Colon (tissue), 2 donors: Measurements from ENCODE around the gene ABHD5.

Experiments used
- FAIRE-seq: peaks from 2 replicates; lab custom pipeline; 2012; peaks lifted over from hg19 to GRCh38; lab: Jason Lieb, UNC
- donor health status: control.
- donor health status: control.

Gene ABHD5

GRCh38 chr3:43723121-43723734, 32.5 kb downstream of the ABHD5 start:
- FAIRE-seq, result no peak

- FAIRE-seq, result no peak
These were observed 35.8 kb downstream of the ABHD5 start for GRCh38 chr3:43726521-43726920.

GRCh38 chr3:43727930-43728329, 37.2 kb downstream of the ABHD5 start:
- no peak for FAIRE-seq

GRCh38 chr3:43728476-43728875, 37.7 kb downstream of the ABHD5 start:
- no peak for FAIRE-seq

- FAIRE-seq, result no peak
These were observed 38.2 kb downstream of the ABHD5 start for GRCh38 chr3:43728947-43729346.

GRCh38 chr3:43729707-43730414, 39.1 kb downstream of the ABHD5 start:
- no peak for FAIRE-seq

- no peak for FAIRE-seq
These were observed 42.1 kb downstream of the ABHD5 start for GRCh38 chr3:43732747-43733425.

GRCh38 chr3:43733459-43734384, 43.0 kb downstream of the ABHD5 start:
- FAIRE-seq, result no peak

GRCh38 chr3:43734685-43735084, 43.9 kb downstream of the ABHD5 start:
- FAIRE-seq, result no peak

- no peak for FAIRE-seq
These were observed 44.9 kb downstream of the ABHD5 start for GRCh38 chr3:43735618-43736017.

GRCh38 chr3:43736558-43737440, 46.1 kb downstream of the ABHD5 start:
- peak; percentile 45 for FAIRE-seq

GRCh38 chr3:43738305-43738704, 47.6 kb downstream of the ABHD5 start:
- FAIRE-seq, result no peak

- peak; percentile 71 for FAIRE-seq
These were observed 52.2 kb downstream of the ABHD5 start for GRCh38 chr3:43742920-43743319.

- FAIRE-seq, result no peak
These were observed 56.9 kb downstream of the ABHD5 start for GRCh38 chr3:43747641-43748040.

GRCh38 chr3:43748179-43748578, 57.4 kb downstream of the ABHD5 start:
- no peak for FAIRE-seq

GRCh38 chr3:43748645-43749044, 57.9 kb downstream of the ABHD5 start:
- FAIRE-seq, result no peak

- FAIRE-seq, result no peak
These were observed 62.2 kb downstream of the ABHD5 start for GRCh38 chr3:43752905-43753304.

GRCh38 chr3:43753741-43754715, 63.3 kb downstream of the ABHD5 start:
- FAIRE-seq, result no peak

GRCh38 chr3:43755516-43756200, 64.9 kb downstream of the ABHD5 start:
- FAIRE-seq, result no peak
